Gastrocnemius medialis (tissue), 4 donors: ENCODE measurements around the gene OS9.
"Not testable (repeated sequence)": the region's sequence is repeated elsewhere in the genome, so short reads cannot be mapped to it uniquely, and the experiment has no call there.

ENCODE experiments used
- CTCF ChIP-seq, 5 experiments: fragments of 450-650 bp in 3 of 5; fragments of 200-600 bp in 2 of 5; sonication (generic) in 2 of 5; IDR thresholded peaks in 4 of 5; conservative IDR thresholded peaks in 1 of 5; 1 replicate in 4 of 5; 2 replicates in 1 of 5; pipeline ENCODE4 v1.5.1; 2016 to 2019; ENCODE audit warnings: antibody characterized with exemption in 5 of 5, mild to moderate bottlenecking in 3 of 5, moderate library complexity in 3 of 5
- POLR2A ChIP-seq, 2 donors: fragments of 450-650 bp; IDR thresholded peaks; one replicate each; pipeline ENCODE4 v1.6.1; 2017; ENCODE audit warnings: antibody characterized with exemption in 2 of 2, mild to moderate bottlenecking in 2 of 2, moderate library complexity in 2 of 2

- TF ChIP-seq CTCF (IDR thresholded peaks at IDR 0.05 in 4 of 5, conservative IDR thresholded peaks at IDR 0.05 in 1 of 5); POLR2A (IDR thresholded peaks at IDR 0.05): not testable (repeated sequence)
These were observed 47.3 kb upstream of the OS9 start for GRCh38 chr12:57646659-57647049.
